Nephron (organoid): ENCODE data around the gene P2RX1.
A peak's percentile ranks its signal among the peaks of the same experiment; 100 is the strongest.

Experiments used
- H3K27ac Mint-ChIP-seq, 3 experiments: 2 replicates each; pipeline ENCODE4 v1.8.0; 2020; ENCODE audit warnings: mixed read lengths in 3 of 3, mild to moderate bottlenecking in 2 of 3, moderate library complexity in 1 of 3
- H3K27me3 Mint-ChIP-seq: 2 replicates; pipeline ENCODE4 v1.8.0; 2021; ENCODE audit warnings: low read depth, mild to moderate bottlenecking, moderate library complexity, mixed read lengths
- H3K36me3 Mint-ChIP-seq: 2 replicates; pipeline ENCODE4 v1.8.0; 2020; ENCODE audit warnings: low read depth, mixed read lengths
- H3K4me1 Mint-ChIP-seq: 2 replicates; pipeline ENCODE4 v1.8.0; 2020; ENCODE audit warnings: mixed read lengths
- H3K4me3 Mint-ChIP-seq, 3 experiments: 2 replicates each; pipeline ENCODE4 v1.8.0; 2020; ENCODE audit warnings: mild to moderate bottlenecking in 3 of 3, mixed read lengths in 3 of 3, moderate library complexity in 2 of 3
- H3K9me3 Mint-ChIP-seq: 2 replicates; pipeline ENCODE4 v1.8.0; 2020; ENCODE audit warnings: mixed read lengths
- TF ChIP-seq, protein P1 (sequence below), 3 experiments: fragments of 200-600 bp; sonication (generic); IDR thresholded peaks; one replicate each; pipeline ENCODE4 v1.5.0; 2021; ENCODE audit warnings: antibody characterized with exemption in 3 of 3; ENCODE audit not compliant: unreplicated experiment in 3 of 3

Gene P2RX1

DNA sequence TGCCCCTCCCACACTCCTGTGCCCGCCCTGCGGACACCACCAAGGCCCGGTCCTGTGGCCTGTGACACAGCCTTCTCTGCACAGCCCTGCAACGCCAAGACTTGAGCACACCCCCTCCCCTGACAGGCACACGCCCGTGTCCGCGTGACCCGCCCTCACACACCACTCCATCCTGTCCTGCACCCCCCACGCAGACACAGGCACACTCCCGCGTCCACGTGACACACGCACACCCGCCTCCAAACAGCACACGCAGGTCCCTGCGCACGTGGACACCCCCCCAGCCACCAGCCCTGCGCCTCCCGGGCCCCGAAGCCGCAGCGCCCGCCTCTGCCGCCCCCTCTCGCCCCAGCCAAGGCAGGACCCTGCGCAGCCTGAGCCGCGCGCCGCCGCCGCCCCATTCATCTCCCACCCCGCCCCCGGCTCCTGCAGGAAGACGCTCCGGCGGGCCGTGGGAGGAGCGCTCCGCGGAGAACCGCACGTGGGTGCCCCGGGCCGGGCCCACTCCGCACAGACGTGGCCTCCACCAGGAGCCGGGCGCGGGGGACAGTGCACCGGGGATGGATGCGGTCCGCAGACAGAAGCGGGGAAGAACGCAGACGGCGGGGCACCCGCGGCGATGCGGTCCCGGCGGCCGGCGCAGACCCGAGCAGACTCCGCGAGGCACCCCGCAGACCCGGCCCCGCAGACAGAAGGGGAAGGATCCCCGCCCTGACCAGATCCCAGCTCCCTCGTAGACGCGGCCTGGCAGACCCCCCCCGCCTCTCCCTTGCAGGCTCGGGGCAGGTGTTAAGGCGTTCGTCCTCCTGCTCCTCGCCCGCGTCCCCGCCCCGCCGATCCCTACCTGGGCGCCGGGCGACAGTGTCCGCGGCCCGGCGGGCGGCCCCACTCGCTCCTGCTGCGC is 23.9 kb downstream of the P2RX1 start:
- H3K4me3 Mint-ChIP-seq, result peak overlapping the region; percentile 74 to 82 (median 75)
- no peaks in the 10 kb centered on the region for H3K9me3 Mint-ChIP-seq
- peak overlapping the region in 1 of 3 experiments; percentile 2 for H3K27ac Mint-ChIP-seq
- TF ChIP-seq, protein P1, sequence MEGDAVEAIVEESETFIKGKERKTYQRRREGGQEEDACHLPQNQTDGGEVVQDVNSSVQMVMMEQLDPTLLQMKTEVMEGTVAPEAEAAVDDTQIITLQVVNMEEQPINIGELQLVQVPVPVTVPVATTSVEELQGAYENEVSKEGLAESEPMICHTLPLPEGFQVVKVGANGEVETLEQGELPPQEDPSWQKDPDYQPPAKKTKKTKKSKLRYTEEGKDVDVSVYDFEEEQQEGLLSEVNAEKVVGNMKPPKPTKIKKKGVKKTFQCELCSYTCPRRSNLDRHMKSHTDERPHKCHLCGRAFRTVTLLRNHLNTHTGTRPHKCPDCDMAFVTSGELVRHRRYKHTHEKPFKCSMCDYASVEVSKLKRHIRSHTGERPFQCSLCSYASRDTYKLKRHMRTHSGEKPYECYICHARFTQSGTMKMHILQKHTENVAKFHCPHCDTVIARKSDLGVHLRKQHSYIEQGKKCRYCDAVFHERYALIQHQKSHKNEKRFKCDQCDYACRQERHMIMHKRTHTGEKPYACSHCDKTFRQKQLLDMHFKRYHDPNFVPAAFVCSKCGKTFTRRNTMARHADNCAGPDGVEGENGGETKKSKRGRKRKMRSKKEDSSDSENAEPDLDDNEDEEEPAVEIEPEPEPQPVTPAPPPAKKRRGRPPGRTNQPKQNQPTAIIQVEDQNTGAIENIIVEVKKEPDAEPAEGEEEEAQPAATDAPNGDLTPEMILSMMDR (IDR thresholded peaks at IDR 0.05; ENCODE audit: unreplicated experiment in 3 of 3), result no peak
- H3K27me3 Mint-ChIP-seq, result peaks cover 7% of the 10 kb centered on the region
- peaks cover 65% of the 10 kb centered on the region for H3K4me1 Mint-ChIP-seq
- H3K36me3 Mint-ChIP-seq, result no peaks in the 10 kb centered on the region

DNA sequence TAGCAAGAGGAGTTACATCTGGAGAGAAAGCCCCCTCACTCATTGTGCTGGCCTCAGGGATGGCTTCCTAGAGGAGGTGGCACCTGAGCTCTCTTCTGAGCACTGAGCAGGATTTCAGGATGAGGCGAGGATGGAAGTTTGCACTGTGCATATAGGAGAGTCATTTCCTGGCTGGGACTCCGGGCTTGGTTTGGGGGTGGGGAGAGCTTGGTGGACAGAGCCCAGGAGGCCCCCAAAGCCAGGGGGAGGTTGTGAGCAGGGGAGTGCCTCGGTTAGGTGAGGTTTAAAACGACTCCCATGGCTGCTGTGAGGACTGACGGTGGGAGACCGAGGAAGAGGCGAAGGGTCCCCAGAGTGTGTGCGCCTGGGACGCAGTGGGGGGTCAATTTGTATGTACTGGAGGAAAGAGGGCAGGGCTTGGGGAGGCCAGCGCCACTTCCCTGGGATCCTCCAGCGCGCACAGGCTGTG is 24.6 kb downstream of the P2RX1 start:
- Mint-ChIP-seq H3K36me3 (no peaks in the 10 kb centered on the region), H3K27ac (peak overlapping the region; percentile 1 to 37 (median 2)), H3K9me3 (no peaks in the 10 kb centered on the region), H3K27me3 (peaks cover 7% of the 10 kb centered on the region), H3K4me3 (peak overlapping the region; percentile 74 to 82 (median 75)), H3K4me1 (peaks cover 64% of the 10 kb centered on the region)
- TF ChIP-seq, protein P1 (IDR thresholded peaks at IDR 0.05; ENCODE audit: unreplicated experiment in 3 of 3), result no peak

DNA sequence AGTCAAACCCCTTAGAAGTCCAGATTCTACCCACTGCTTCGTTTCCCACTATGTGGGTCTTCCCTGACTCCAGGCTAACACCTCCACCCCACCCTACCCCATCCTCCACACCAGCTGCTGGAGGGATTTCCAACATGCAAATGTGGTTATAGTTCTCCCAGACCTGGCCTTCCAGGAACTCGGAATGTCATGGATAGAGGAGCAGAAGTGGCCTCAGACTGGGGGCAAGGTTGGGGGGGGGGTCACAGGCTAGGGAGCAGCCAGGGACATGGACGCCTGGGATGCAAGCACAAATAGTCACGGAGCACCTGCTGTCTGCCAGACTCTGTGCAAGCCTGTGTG is 25.4 kb downstream of the P2RX1 start:
- TF ChIP-seq, protein P1 (IDR thresholded peaks at IDR 0.05; ENCODE audit: unreplicated experiment in 3 of 3), result no peak
- Mint-ChIP-seq H3K27ac (peak overlapping the region; percentile 19 to 47 (median 37)), H3K4me3 (peak overlapping the region; percentile 74 to 82 (median 75)), H3K27me3 (peaks cover 7% of the 10 kb centered on the region), H3K4me1 (peaks cover 57% of the 10 kb centered on the region), H3K9me3 (no peaks in the 10 kb centered on the region), H3K36me3 (no peaks in the 10 kb centered on the region)

DNA sequence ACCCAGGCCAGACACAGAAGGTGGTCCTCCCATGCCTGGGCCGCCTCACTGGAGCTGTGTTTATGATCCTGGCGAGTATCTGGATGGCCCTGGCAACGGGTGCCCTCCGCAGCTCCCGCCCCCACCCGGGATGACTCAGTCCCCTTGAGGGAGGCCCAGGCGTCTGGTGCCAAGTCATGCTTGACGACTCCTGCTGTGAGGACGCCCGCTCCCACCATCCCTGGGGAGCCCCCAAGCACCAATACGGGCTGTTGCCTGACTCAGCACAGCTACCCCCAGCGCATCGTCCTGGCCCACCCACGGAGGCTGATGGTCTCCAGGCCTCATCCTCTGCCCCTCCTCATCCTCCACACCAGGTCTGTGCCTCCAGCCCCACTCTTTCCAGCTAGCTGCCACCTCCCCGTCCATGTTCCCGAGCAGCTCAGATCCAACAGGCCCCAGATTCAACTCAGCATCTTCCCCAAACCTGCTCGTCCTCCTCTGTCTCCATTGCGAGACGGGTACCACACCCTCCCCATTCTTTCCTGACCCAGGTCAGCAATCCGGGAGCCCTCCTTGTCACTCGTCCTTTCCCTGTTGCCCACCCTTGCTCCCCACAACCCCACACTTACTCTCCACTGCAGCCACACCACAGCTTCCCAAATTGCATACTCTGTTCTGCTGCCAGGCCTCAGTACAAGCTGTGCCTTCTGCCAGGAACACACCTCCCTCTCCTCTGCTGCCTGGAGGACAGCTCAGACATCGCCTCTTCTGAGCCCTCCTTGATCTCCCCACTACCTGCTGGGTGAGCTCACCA is 26.0 kb downstream of the P2RX1 start:
- Mint-ChIP-seq H3K4me1 (peaks cover 57% of the 10 kb centered on the region), H3K27ac (peak overlapping the region; percentile 19 to 47 (median 41)), H3K9me3 (no peaks in the 10 kb centered on the region), H3K36me3 (no peaks in the 10 kb centered on the region), H3K27me3 (peaks cover 7% of the 10 kb centered on the region), H3K4me3 (peak overlapping the region; percentile 74 to 82 (median 75))
- TF ChIP-seq, protein P1 (IDR thresholded peaks at IDR 0.05; ENCODE audit: unreplicated experiment in 3 of 3), result no peak

DNA sequence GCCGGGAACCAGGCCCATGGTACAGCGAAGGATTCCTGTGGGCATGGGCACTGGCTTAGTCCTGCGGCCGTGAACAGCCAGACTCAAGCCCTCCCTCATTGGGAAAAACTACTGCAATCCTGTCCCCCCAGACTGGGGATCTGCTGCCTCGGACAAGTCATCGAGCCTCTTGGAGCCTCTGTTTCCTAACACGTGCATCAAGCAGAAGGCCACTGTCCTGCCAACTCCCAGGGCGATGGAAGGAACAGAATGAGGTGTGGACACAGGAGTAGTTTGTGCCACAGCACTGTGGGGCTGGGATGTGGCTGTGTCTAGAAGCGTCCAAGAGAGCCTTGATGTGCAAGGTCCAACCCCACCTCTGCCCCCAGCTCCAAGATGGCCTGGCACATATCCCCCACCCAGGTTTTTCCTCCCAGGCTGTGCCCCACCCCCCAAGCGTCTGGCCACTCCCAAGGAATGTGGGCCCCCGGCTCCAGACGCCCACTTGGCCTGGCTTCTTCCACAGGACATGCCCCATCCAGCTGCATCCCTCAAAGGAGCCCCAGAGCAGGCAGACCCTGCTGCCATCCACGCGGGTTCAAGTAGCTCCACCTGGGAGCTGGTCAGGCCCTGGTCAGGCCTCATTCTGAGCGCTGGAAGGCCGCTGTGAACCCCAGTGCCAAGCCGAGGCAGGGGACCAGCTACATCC is 26.8 kb downstream of the P2RX1 start:
- H3K27ac Mint-ChIP-seq, result peak overlapping the region in 2 of 3 experiments; percentile 29 to 47
- TF ChIP-seq, protein P1 (IDR thresholded peaks at IDR 0.05; ENCODE audit: unreplicated experiment in 3 of 3), result no peak
- H3K36me3 Mint-ChIP-seq, result no peaks in the 10 kb centered on the region
- H3K27me3 Mint-ChIP-seq, result peaks cover 7% of the 10 kb centered on the region
- no peaks in the 10 kb centered on the region for H3K9me3 Mint-ChIP-seq
- H3K4me3 Mint-ChIP-seq, result peak overlapping the region; percentile 44 to 58 (median 53)
- peaks cover 49% of the 10 kb centered on the region for H3K4me1 Mint-ChIP-seq
